ENCODE results near the gene SCN1B. TPM values are rescaled to one million over a fixed set of nuclear protein-coding genes. Genes with fewer than 3 reads are reported as not detected.
A peak's percentile ranks its signal among the peaks of the same experiment; 100 is the strongest.

The SCN1B gene
- total RNA-seq, 3 donors from 2014 or later: 1.6 to 8.8 (median 3.5) TPM

DNA sequence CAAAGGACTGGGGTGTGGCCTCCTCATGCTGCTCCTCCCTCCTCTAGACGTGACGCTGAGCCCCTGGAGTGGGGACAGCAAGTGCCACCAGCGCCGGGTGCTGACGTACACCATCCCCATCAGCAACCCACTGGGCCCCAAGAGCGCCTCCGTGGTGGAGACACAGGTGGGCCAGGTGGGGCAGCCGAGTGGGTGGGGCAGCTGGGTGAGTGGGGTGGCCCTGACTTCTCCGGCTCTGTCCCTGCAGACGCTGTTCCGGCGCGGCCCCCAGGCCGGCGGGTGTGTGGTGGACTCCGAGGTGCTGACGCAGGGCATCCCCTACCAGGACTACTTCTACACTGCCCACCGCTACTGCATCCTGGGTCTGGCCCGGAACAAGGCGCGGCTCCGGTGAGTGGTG lies 11.1 kb upstream of the SCN1B start:
- peak in 1 of 3 donors; percentile 24 for DNase-seq
- intact Hi-C loops (cut with DNase I, micrococcal nuclease): no loop called here

DNA sequence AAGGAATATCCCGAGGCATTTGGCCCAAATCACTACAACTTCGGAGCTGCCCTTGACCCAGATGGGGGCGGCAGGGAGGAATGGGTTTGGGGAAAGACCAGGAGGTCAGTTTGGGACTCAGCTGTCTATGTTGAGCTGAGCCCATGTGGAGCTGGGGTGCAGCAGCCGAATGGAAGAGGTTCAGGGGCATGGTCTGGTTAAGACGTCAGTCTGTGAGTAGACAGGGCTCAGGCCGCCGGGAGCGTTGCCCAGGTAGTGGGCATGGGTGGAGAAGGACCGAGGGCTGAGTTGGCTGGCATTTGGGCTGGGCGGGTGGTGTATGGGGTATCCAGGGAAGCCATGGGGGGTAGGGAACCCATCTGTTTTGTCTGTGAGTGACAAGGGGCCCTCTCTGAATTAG lies 9.3 kb upstream of the SCN1B start:
- intact Hi-C loops (cut with DNase I, micrococcal nuclease): no loop called here
- Histone ChIP-seq H3K4me3 (no peak overlapping the region), H3K36me3 (ENCODE audit: low read depth) (no peaks in the 10 kb centered on the region), H3K9me3 (no peaks in the 10 kb centered on the region), H3K4me1 (ENCODE audit: low read depth) (no peaks in the 10 kb centered on the region)
- no peak for DNase-seq
- no peak for TF ChIP-seq CTCF (IDR thresholded peaks at IDR 0.05)
- no peak for ATAC-seq

More for the DNA sequence above, 11.1 kb upstream of the SCN1B start:
- H3K9me3 ChIP-seq: no peaks in the 10 kb centered on the region
- H3K4me1 ChIP-seq (ENCODE audit: low read depth): no peaks in the 10 kb centered on the region
- no peaks in the 10 kb centered on the region for H3K36me3 ChIP-seq (ENCODE audit: low read depth)
- H3K4me3 ChIP-seq: no peak overlapping the region
- TF ChIP-seq CTCF (IDR thresholded peaks at IDR 0.05): no peak
- no peak for ATAC-seq

DNA sequence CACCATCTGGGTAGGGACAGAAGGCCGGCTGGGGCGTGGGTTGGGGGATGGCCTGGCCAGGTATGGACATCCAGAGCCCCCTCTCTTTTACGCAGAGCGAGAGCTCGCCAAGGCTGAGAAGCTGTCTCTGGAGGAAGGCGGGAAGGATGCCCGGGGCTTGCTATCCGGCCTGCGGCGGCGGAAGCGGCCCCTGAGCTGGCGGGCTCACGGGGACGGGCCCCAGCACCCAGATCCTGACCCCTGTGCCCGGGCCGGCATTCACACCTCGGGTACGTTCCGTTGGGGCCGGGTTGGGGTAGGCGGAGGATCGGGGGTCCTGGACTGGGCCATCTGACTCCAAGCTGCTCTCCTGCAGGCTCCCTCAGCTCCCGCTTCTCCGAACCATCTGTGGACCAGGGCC lies 8.7 kb upstream of the SCN1B start:
- Histone ChIP-seq H3K4me1 (ENCODE audit: low read depth) (no peaks in the 10 kb centered on the region), H3K4me3 (no peak overlapping the region), H3K9me3 (no peaks in the 10 kb centered on the region), H3K36me3 (ENCODE audit: low read depth) (no peaks in the 10 kb centered on the region)
- no peak for ATAC-seq
- DNase-seq: no peak
- intact Hi-C loops (cut with DNase I, micrococcal nuclease): no loop called here
- TF ChIP-seq CTCF (IDR thresholded peaks at IDR 0.05): no peak

DNA sequence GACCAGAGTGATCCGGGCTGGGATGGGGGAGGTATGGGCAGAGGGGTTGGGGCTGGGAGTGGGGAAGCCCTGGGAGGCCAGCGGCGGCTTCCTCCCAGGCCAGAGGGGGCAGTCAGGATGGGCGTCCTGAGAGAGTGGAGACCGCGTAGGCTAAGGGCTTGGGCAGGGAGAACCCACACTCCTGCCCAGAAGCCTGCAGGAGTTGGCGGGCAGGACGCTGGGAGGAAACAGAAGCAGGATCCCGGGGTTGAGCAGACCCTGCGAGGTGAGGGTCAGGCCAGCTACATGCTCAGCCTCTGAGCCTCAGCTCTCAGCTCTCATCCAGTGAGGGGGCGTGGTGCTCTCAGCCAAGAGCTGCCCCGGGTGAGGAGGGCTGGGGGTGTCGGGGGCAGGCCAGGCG lies 7.8 kb upstream of the SCN1B start:
- no peak for DNase-seq
- no peak for TF ChIP-seq CTCF (IDR thresholded peaks at IDR 0.05)
- no peak for ATAC-seq
- Histone ChIP-seq H3K4me1 (ENCODE audit: low read depth) (no peaks in the 10 kb centered on the region), H3K9me3 (no peaks in the 10 kb centered on the region), H3K4me3 (no peak overlapping the region), H3K36me3 (ENCODE audit: low read depth) (no peaks in the 10 kb centered on the region)
- intact Hi-C loops (cut with DNase I, micrococcal nuclease): no loop called here

- H3K4me1 ChIP-seq (ENCODE audit: low read depth): no peaks in the 10 kb centered on the region
- no peak for TF ChIP-seq CTCF (IDR thresholded peaks at IDR 0.05)
- no peak for DNase-seq
- H3K4me3 ChIP-seq: no peak overlapping the region
- no peaks in the 10 kb centered on the region for H3K9me3 ChIP-seq
- intact Hi-C loops (cut with DNase I, micrococcal nuclease): no loop called here
- peak; percentile 28 for ATAC-seq
- no peaks in the 10 kb centered on the region for H3K36me3 ChIP-seq (ENCODE audit: low read depth)
Observed at GRCh38 chr19:35023428-35023827, 6.8 kb upstream of the SCN1B start.

GRCh38 chr19:35024095-35024494 lies 6.2 kb upstream of the SCN1B start:
- H3K4me1 ChIP-seq (ENCODE audit: low read depth): no peaks in the 10 kb centered on the region
- intact Hi-C loops (cut with DNase I, micrococcal nuclease): no loop called here
- H3K36me3 ChIP-seq (ENCODE audit: low read depth): no peaks in the 10 kb centered on the region
- no peak for ATAC-seq
- no peaks in the 10 kb centered on the region for H3K9me3 ChIP-seq
- DNase-seq: no peak
- no peak for TF ChIP-seq CTCF (IDR thresholded peaks at IDR 0.05)
- H3K4me3 ChIP-seq: no peak overlapping the region
